HCT116 (cell line): Measurements from ENCODE around the gene ATRAID. TPM values are rescaled to one million over a fixed set of nuclear protein-coding genes. Genes with fewer than 3 reads are reported as not detected.

Experiments used
- ATAC-seq: fragments of 200-7000 bp; cut with Tn5 transposase; 2 replicates; pipeline ENCODE4 v1.9.1; 2020; ENCODE audit warnings: mild to moderate bottlenecking, moderate library complexity
- BruUV-seq: library from RNA; stranded (reverse); fragments of 400-500 nt; replicated peaks from 2 replicates; lab custom pipeline; 2021; lab: Mats Ljungman, UMichigan
- CTCF ChIA-PET: fragments of 300-600 bp; sonication (Branson Sonifier 250); formaldehyde crosslinking; loops from one replicate; lab custom pipeline; 2021; ENCODE audit warnings: antibody characterized with exemption; lab: Charles Lee
- POLR2A ChIA-PET: fragments of 300-600, 350-600 bp; sonication (Branson Sonifier 250); formaldehyde crosslinking; loops from one replicate; lab custom pipeline; 2021; ENCODE audit warnings: antibody characterized with exemption; lab: Charles Lee
- RAD21 ChIA-PET, 2 experiments: fragments of 300-600 bp; sonication (Branson Sonifier 250); formaldehyde crosslinking; loops; one replicate each; lab custom pipeline; 2023; ENCODE audit warnings: low total read pairs in 2 of 2; ENCODE audit not compliant: uncharacterized antibody in 2 of 2, unreplicated experiment in 2 of 2, low non-redundant PET in 1 of 2; lab: Charles Lee
- DNase-seq: peaks from one replicate; pipeline ENCODE4 v3.0.0-alpha.2; 2010; ENCODE audit warnings: low read depth, low spot score
- H2AFZ ChIP-seq: fragments of 200-600 bp; shearing (Covaris generic), sonication (generic); 2 replicates; pipeline ENCODE4 v1.6.1; 2017; ENCODE audit warnings: low read depth, mixed run types, mixed read lengths, antibody characterized with exemption, low read length; ENCODE audit not compliant: poor library complexity, severe bottlenecking
- H3K27ac ChIP-seq: 2 replicates; pipeline ENCODE4 v1.5.1; 2012; ENCODE audit warnings: low read depth, low read length
- H3K27me3 ChIP-seq: fragments of 200-600 bp; sonication (generic); 2 replicates; pipeline ENCODE4 v1.6.1; 2016; ENCODE audit warnings: mixed run types, low read length, mixed read lengths; ENCODE audit not compliant: insufficient read depth
- H3K36me3 ChIP-seq, 2 experiments: fragments of 200-500 bp in 1 of 2; fragments of 200-600 bp in 1 of 2; sonication (Bioruptor generic) in 1 of 2; sonication (generic) in 1 of 2; 2 replicates each; pipeline versions ENCODE4 v1.5.1 to v1.6.1; 2014 to 2016; ENCODE audit warnings: low read length in 2 of 2, inconsistent platforms in 1 of 2, mixed read lengths in 1 of 2, mixed run types in 1 of 2; ENCODE audit not compliant: insufficient read depth in 2 of 2, control insufficient read depth in 1 of 2
- H3K4me1 ChIP-seq, 2 experiments: fragments of 200-600 bp in 1 of 2; sonication (generic) in 1 of 2; 2 replicates each; pipeline versions ENCODE4 v1.5.1 to v1.6.1; 2012 to 2017; ENCODE audit warnings: low read length in 2 of 2, inconsistent platforms in 1 of 2, mild to moderate bottlenecking in 1 of 2, mixed read lengths in 1 of 2, mixed run types in 1 of 2, moderate library complexity in 1 of 2; ENCODE audit not compliant: insufficient read depth in 2 of 2, control insufficient read depth in 1 of 2
- H3K4me2 ChIP-seq: fragments of 200-600 bp; sonication (generic); 2 replicates; pipeline ENCODE4 v1.6.1; 2017; ENCODE audit warnings: mixed run types, low read length, mixed read lengths
- H3K4me3 ChIP-seq, 2 experiments: fragments of 200-600 bp in 1 of 2; sonication (generic) in 1 of 2; replicated peaks in 1 of 2; 2 replicates each; pipeline ENCODE4 v1.5.1; 2011 to 2016; ENCODE audit warnings: low read length in 2 of 2, control low read depth in 1 of 2, low read depth in 1 of 2, mild to moderate bottlenecking in 1 of 2, mixed read lengths in 1 of 2, mixed run types in 1 of 2
- H3K79me2 ChIP-seq: fragments of 200-600 bp; sonication (generic); 2 replicates; pipeline ENCODE4 v1.6.1; 2017; ENCODE audit warnings: mild to moderate bottlenecking, mixed run types, low read length, moderate library complexity, mixed read lengths; ENCODE audit not compliant: insufficient read depth
- H3K9ac ChIP-seq: fragments of 200-600 bp; sonication (generic); 2 replicates; pipeline ENCODE4 v1.6.1; 2016; ENCODE audit warnings: low read length, mixed read lengths
- H3K9me2 ChIP-seq: fragments of 200-600 bp; sonication (generic), shearing (Covaris generic); 2 replicates; pipeline ENCODE4 v1.6.1; 2017; ENCODE audit warnings: mixed run types, mild to moderate bottlenecking, moderate library complexity; ENCODE audit not compliant: insufficient read depth
- H3K9me3 ChIP-seq, 2 experiments: fragments of 200-500 bp in 1 of 2; fragments of 200-600 bp in 1 of 2; sonication (Bioruptor generic) in 1 of 2; sonication (generic) in 1 of 2; 2 replicates each; pipeline ENCODE4 v1.6.1; 2014 to 2017; ENCODE audit warnings: low read length in 2 of 2, mixed read lengths in 2 of 2, inconsistent platforms in 1 of 2, low read depth in 1 of 2, mild to moderate bottlenecking in 1 of 2, mixed run types in 1 of 2, moderate library complexity in 1 of 2; ENCODE audit not compliant: control insufficient read depth in 1 of 2, insufficient read depth in 1 of 2
- H4K20me1 ChIP-seq: fragments of 200-600 bp; sonication (generic), shearing (Covaris generic); 2 replicates; pipeline ENCODE4 v1.6.1; 2017; ENCODE audit warnings: mixed run types, mild to moderate bottlenecking, moderate library complexity; ENCODE audit not compliant: insufficient read depth
- RAD21 ChIP-seq: IDR thresholded peaks from 2 replicates; pipeline ENCODE4 v1.6.1; 2012; ENCODE audit warnings: low read depth, mild to moderate bottlenecking
- intact Hi-C: fragments of 100-400 bp; cut with micrococcal nuclease; formaldehyde crosslinking; loops from 2 replicates; pipeline ENCODE4 v1.10.0; 2022
- total RNA-seq: library from RNA; stranded (reverse); gene quantifications from one replicate; pipeline ENCODE4 v1.2.1, GENCODE V29; 2021; ENCODE audit not compliant: unreplicated experiment
- TF ChIP-seq, protein P1 (sequence below): IDR thresholded peaks from 2 replicates; pipeline ENCODE4 v1.6.1; 2012; ENCODE audit warnings: low read depth
- TF ChIP-seq, protein P2 (sequence below): IDR thresholded peaks from 2 replicates; pipeline ENCODE4 v1.6.1; 2012

Gene ATRAID
- total RNA-seq, 1 experiment from 2014 or later, result 93.6 TPM

DNA sequence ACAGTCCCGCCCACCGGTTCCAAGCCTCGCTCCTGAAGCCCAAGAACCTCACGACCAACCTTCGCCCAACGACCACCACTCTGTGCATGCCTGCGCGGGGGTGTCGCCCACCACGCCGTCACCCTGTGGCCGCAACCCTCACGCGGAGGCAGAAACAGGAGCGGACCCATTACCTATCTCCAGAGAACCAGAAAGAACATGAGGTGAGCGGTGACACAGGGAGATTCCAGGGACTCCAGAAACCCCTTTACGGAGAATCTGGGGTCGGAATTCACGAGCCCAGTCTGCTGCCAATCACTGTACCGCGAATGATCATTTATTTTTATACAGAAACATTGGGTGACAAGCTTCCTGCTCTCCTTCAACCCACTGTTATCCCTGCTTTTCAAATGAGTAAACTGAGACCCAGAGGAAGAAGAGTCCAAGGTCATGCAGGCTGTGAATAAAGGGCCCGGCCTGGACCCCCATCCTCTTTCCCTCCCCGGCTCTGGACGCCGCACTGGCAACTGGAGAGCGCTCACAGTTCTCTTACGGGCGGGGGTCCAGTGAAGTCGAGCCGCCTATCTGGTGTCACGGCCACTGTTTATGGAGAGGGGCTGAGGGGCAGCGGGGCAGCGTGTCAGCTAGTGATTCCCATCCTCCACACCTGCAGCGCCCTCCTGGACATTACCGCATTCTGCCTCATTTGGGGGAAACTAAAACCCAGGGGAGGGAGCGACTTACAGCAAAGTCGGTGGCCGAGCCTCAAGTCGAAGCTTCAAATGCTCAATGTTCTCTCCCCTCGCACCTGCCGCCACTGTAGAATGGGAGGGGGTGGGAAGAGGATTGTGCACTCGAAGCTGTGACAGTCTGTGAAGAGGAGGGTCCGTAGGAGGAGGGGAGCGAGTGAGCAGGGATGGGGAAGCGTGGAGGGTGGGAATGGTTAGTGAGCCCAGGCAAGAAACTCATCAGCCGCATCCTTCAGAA, 51.7 kb downstream of the ATRAID start:
- POLR2A ChIA-PET, result interaction anchor here (1.1 to 1.8 kb wide), 4 partner anchors 9 to 29 kb away, joined by 3 to 6 read pairs (median 4); no protein-coding TSS in a partner anchor
- H3K79me2 ChIP-seq, result peaks cover 13% of the 10 kb centered on the region; the same call in 1 of the 2 replicates
- ATAC-seq (no peak), DNase-seq (no peak)
- H3K9ac ChIP-seq, result peak overlapping the region; percentile 79
- CTCF ChIA-PET, result interaction anchor here (1.0 to 4.0 kb wide), 5 partner anchors 17 to 39 kb away, joined by 3 to 22 read pairs (median 6); no protein-coding TSS in a partner anchor
- TSS peak; percentile 38 for BruUV-seq
- H3K4me3 ChIP-seq, result peak overlapping the region; percentile 73 to 84
- peak overlapping the region; percentile 99 for H3K4me2 ChIP-seq
- TF ChIP-seq RAD21, result no peak
- no peak overlapping the region; the same call in 1 of the 2 replicates for H3K27ac ChIP-seq
- H4K20me1 ChIP-seq, result no peaks in the 10 kb centered on the region
- H3K27me3 ChIP-seq, result peaks cover 13% of the 10 kb centered on the region; the same call in 1 of the 2 replicates
- intact Hi-C loops, result loop anchor here (5.0 kb wide), 1 partner anchor 59 kb away; the partner anchor contains the start of gene MPV17
- H3K4me1 ChIP-seq, result peaks cover 19 to 37% of the 10 kb centered on the region in 2 experiments
- H3K9me2 ChIP-seq, result no peaks in the 10 kb centered on the region
- H3K36me3 ChIP-seq, result no peaks in the 10 kb centered on the region
- RAD21 ChIA-PET, result interaction anchor here in 1 of 2 experiments (1.0 kb wide), 1 partner anchor 39 kb away, joined by 4 read pairs; no protein-coding TSS in a partner anchor
- H2AFZ ChIP-seq, result peak overlapping the region; percentile 77
- no peaks in the 10 kb centered on the region for H3K9me3 ChIP-seq

DNA sequence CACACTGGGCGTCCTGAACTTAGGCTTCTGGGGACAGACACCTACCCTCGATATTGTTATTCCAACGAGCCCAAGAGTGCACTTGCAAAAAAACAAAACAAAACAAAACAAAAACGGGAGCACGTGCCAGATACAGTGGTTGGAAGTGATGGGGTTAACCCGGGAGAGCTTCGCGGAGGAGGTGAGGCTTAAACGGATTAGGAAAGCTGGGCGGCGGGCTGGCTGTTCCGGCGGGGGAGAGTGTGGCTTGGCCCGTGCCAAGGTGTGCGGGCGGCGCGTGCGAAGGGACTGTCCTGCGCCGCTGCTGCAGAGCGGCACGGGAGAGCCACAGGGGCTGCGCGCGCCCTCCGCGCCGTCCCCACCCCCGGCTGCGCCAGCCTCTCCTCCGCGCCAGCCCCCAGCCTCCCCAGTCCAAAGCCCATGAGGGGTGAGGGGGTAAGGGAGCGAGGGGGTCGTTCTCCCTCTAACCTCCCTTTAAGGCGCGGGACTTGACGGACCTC, 52.5 kb downstream of the ATRAID start:
- Histone ChIP-seq H3K9me2 (no peaks in the 10 kb centered on the region), H3K4me3 (peak overlapping the region; percentile 52 to 84), H3K36me3 (no peaks in the 10 kb centered on the region), H3K4me1 (peaks cover 19 to 37% of the 10 kb centered on the region in 2 experiments), H3K4me2 (peak overlapping the region; percentile 99), H3K27ac (peak overlapping the region; percentile 45; the same call in 1 of the 2 replicates), H3K79me2 (peaks cover 13% of the 10 kb centered on the region; the same call in 1 of the 2 replicates), H3K27me3 (peaks cover 13% of the 10 kb centered on the region; the same call in 1 of the 2 replicates), H3K9me3 (no peaks in the 10 kb centered on the region), H4K20me1 (no peaks in the 10 kb centered on the region), H3K9ac (peak overlapping the region; percentile 63), H2AFZ (peak overlapping the region; percentile 77)
- BruUV-seq, result no TSS peak
- TF ChIP-seq, protein P1, sequence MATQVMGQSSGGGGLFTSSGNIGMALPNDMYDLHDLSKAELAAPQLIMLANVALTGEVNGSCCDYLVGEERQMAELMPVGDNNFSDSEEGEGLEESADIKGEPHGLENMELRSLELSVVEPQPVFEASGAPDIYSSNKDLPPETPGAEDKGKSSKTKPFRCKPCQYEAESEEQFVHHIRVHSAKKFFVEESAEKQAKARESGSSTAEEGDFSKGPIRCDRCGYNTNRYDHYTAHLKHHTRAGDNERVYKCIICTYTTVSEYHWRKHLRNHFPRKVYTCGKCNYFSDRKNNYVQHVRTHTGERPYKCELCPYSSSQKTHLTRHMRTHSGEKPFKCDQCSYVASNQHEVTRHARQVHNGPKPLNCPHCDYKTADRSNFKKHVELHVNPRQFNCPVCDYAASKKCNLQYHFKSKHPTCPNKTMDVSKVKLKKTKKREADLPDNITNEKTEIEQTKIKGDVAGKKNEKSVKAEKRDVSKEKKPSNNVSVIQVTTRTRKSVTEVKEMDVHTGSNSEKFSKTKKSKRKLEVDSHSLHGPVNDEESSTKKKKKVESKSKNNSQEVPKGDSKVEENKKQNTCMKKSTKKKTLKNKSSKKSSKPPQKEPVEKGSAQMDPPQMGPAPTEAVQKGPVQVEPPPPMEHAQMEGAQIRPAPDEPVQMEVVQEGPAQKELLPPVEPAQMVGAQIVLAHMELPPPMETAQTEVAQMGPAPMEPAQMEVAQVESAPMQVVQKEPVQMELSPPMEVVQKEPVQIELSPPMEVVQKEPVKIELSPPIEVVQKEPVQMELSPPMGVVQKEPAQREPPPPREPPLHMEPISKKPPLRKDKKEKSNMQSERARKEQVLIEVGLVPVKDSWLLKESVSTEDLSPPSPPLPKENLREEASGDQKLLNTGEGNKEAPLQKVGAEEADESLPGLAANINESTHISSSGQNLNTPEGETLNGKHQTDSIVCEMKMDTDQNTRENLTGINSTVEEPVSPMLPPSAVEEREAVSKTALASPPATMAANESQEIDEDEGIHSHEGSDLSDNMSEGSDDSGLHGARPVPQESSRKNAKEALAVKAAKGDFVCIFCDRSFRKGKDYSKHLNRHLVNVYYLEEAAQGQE, result no peak
- TF ChIP-seq, protein P2, sequence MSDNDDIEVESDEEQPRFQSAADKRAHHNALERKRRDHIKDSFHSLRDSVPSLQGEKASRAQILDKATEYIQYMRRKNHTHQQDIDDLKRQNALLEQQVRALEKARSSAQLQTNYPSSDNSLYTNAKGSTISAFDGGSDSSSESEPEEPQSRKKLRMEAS, result peak; percentile 58
- RAD21 ChIA-PET, result interaction anchor here in 1 of 2 experiments (0.9 kb wide), 1 partner anchor 16 kb away, joined by 3 read pairs; no protein-coding TSS in a partner anchor
- ATAC-seq (peak; percentile 47), DNase-seq (no peak)
- POLR2A ChIA-PET, result interaction anchor here (1.1 to 1.8 kb wide), 4 partner anchors 8 to 183 kb away, joined by 3 to 6 read pairs (median 3); partner anchors contain the start of gene PREB
- intact Hi-C loops, result loop anchor here (5.0 kb wide), 1 partner anchor 58 kb away; the partner anchor contains the start of gene MPV17
- CTCF ChIA-PET, result interaction anchor here (1.8 to 4.0 kb wide), 3 partner anchors 16 to 39 kb away, joined by 5 to 22 read pairs (median 6); no protein-coding TSS in a partner anchor
